ENCODE results near the gene SLCO2A1.

Gene SLCO2A1

DNA sequence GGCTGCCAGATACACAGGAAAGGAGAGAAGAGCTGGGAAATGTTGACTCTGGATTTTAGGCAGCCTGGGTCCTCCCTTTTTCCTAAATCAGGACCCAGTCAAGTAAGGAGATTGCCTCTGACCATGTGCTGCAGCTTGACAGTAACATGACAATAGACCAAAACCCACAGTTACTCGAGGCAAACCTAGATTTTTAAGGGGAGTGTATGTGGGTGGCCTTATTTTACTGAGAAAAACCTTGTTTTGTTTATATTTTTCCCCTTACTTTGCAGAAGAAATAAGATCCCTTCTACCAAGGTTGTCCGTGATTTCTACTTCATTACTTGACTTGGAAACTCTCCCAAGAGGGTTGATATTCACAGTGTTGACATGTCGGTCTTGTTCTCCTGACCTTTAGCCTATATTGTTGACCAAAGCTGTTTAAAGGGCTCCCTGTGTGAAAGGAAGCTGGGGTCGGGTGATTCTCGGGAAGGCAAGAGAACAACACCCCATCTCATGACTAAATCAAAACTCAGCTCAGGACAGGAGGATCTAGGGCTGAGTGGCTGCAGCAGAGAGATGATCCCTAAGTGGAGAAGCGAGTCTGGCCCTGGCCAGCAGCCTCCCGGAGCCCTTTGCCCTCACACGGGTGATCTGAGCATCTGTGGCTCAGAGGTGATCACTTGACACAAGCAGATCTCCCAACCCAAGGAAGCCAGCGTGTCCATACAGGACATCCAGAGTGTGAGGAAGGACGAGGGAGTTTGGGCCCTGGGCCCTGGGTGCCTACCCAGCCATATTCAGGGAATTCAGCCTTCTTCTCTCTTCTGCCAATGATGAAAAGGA lies 31.0 kb upstream of the SLCO2A1 start:
- no peak for DNase-seq

DNA sequence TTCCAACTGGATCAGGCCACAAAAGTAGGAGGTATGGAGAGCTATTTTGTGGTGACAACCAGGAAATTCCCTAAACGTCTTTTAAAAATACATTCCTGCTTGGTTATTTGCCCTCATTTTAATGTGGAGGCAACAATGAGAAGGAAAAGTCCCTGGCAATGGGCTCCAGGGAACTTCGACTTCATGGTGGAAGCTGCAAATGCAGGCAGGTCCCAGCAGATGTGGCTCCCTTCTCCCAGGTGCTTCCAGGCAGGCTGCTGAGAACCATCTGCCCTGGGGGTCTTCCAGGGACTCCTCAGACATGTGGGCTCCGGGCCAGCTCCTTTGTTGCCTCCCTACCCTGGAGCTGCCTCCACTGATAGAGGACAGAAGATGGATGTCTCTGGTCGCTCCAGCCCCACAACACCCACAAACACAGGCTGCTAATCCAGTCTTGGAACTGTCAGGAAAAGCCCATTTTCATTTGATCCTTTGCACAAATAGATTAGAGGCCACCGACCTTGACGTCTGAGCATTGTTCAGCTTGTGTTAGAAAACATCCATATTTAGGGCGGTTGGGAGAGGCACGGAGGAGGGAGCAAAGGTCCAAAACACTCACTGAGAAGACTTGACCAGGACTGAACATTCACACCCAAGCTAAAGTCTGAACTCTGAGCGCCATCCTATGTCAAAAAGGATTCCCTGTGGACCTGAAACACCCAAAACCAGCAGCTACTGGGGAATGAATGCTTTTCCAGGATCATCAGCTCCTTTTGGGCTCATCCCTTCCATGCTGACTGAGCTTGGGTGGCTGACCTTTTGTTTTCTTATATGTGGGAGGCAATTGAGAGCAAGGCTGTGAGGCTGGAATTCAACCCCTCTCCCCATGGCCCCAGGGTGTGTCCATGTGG lies 30.2 kb upstream of the SLCO2A1 start:
- no peak for DNase-seq

DNA sequence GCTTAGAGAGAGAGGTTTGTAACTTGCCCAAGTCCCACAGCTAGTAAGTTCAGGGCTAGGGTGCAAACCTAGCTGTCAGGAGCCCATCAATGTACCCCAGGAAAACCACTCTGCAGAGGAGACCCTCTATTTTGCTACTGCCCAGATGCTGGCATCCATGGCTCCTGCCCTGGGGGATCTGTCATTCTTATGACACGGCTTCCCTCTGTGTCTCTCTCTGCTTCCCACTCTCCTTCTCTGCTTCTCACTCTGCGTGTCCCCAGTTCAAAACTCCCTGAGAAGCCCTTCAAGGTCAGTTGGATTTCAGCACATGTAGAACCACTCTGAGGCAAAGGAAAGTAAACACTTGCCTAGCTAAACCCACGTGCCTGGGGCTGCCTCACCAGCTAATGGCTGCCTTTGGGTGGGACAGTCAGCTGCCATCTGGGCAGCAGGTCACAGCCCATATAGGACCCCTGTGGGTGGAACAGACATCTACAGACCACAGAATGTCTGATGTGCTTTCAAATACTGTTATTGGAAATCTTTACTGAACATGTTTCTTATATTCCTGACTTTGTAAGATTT lies 29.4 kb upstream of the SLCO2A1 start:
- no peak for DNase-seq

DNA sequence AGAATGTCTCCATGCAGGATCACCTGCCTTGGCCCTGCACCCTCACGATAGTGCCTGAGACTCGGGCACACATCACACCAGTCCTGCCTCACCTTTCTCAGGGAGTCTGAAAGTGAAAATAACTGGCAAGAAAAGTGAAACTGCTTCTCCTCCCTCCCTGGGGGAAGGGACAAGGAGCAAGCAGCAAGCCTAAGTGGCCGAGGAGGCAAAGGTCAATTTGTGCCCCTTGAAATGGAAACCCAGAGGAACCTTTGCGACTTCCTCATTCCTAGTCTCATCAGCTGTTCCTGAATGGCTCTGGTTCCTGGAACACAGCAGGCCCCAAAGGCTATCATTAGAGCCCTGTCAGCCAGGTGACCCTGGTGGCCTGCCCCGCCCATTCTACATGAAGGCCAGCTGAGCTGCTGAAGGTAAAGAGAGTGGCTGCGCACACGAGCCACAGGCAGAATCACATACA lies 28.0 kb upstream of the SLCO2A1 start:
- DNase-seq, result no peak

DNA sequence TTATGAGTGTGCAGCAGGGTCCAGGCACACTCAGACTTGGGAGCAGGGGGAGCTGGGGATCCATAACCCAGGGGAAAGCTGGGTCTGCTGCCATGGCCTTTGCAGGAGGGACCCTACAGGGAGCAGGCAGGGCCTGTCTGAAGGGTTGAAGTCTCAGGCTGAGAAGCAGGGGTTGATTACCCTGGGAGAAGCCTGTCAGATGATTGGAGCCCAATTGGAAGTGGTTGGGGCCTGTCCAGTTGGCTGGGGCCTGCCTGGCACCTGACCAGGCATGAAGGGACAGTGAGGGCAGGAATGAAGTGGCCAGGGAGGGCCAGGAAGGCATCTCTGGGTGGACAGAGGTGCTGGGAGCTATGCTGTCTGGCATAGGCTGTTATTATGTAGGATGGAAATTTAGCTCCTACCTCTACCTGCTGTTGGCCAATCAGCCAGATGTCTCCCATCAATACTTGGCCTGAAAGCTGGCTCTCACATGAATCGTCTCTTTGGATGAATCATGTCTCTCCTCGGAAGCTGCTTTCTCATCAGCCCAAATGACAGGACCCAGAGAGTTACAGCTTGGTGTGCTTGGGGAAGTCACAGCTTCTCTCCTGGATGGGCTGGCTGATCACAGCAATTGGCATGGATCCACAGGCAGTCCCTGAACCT lies 27.4 kb upstream of the SLCO2A1 start:
- DNase-seq, result no peak

DNA sequence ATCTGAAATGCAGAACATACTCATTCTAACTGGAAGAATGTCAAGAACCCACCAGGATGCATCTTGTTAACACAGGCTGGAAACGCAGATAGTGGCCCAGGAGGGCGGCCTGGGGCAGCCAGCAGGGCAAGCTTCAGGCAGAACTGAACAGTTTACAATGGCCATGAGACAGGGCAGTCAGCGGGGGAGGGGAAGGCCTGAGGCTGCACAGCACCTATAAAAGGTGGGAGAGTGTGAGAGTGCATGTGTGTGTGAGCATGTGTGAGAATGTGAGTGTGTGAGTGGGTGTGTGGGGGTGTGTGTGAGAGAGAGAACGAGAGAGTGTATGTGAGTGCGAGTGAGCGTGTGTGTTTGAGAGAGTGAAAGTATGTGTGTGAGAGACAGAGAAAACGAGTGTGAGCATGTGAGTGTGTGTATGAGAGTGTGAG lies 26.8 kb upstream of the SLCO2A1 start:
- DNase-seq, result no peak

DNA sequence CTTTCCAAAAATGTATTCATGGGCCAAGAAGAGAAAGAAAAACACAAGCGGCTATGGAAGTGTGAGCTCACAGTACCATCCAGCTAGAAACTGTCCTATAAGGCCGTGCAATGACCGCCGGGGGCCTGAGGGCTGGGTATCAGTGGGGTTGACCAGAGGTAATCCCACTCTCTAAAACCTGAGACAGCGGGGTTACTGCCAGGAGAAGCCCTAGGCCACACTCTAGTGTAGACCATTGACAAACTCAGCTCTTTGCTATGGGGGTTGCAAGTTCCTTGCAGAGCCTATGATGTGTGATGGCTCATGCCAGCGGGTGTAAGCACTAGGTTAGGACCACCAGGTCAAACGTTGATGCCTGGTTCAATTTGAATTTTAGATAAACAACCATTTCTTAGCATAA lies 25.9 kb upstream of the SLCO2A1 start:
- no peak for DNase-seq

DNA sequence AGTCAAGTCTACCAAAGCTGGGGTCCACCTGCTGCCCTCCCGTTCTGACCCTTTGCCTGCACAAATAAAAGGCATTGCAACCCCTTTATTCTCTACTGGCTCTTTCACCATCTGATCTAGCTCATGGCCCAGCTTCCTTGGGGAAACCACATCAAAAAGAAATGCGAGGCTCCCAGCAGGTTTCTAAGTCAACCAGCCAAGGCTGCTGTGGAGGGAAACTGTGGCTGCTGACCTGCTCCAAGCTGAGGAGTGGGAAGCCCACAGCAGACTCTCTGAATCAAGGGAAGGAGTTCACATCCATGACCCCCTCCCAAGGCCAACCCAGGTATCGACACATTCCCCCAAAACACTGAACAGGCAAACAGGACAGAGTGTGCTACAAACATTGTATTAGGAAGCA lies 25.2 kb upstream of the SLCO2A1 start:
- DNase-seq, result no peak

DNA sequence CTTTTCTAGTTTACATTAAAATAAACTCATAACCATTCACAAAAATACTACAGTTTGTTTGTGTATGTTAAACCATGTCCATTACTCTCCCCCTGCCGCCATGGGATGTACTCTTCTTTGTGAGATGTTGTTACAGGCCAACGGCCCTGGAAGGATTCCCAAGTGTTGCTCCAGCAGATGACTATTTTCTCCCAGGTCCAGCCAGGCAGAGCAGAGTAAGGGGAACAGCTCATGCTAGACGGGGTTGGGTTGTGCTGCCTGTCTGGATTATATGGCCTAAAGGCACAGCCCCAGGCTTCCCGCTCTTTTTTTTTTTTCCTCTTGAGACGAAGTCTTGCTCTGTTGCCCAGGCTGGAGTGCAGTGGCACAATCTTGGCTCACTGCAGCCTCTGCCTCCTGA lies 24.5 kb upstream of the SLCO2A1 start:
- DNase-seq, result no peak

DNA sequence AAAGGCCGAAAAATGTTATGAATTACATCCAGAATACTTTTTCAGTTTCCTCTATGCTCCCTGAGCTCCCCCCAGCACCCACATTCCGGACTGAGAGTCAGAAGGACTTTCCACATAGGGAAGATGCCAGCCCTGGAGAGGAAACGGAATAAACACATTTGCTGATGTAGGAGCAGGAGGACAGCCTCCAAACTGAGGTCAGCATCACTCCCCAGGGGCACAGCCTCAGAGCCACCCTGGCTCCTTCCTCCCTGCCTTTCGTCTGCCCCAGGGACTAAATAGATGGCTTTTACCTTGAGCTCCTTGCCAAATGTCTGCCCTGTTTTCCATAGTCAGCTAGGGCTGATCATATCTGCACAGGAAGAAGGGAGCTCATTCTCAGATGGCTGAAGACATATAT lies 22.6 kb upstream of the SLCO2A1 start:
- DNase-seq, result no peak

DNA sequence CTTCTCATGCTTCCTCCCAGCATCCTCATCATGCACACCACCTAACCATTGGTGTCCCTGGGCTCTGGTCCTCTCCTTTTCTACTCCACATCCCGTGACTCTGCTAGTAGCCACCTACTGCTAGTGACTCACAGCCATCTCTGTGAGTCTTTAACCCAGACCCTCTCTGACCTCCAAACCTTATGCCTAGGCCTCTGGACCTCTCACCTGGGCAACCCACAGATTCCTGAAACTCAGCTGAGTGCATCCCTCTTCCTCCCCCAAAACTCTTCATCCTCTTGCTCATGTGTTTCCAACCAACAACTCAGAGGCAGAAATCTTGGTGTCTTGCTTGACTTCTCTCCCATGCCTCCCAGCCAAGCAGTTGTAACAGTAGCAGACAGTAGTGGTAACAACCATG lies 20.0 kb upstream of the SLCO2A1 start:
- no peak for DNase-seq

DNA sequence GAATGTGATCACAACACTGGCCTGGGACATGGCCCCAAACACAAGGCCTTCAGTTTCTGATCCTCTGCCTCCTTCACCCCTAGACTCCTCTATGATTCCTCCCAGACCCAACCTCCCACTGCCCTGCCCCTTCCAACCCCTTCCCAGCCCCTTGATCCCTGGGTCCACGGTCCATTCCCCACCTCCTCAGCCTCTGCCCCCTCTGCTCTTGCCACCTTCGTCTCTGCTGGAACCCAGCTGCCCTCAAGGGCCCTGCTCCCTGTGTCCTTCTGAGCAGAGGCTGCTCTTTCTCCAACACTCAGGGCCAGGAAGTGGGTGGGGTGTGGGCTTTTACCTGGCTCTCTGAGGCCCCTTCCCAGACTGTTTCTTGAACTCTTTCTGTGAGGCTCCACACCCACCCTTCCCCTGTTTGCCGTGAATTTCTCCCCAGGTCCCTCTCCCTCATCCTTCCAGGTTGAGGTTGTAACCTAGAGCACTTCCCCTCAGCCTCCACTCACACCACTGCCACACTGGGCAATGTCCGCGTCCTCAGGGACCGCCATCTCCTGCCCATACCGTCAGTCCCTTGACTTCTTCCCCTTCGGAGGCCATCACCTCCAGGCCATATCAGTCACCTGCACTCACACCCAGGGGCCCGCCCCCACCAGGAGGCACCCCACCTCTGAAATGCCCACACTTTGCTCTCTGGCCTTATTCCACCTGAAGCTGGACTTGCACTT lies 18.7 kb upstream of the SLCO2A1 start:
- DNase-seq, result no peak

DNA sequence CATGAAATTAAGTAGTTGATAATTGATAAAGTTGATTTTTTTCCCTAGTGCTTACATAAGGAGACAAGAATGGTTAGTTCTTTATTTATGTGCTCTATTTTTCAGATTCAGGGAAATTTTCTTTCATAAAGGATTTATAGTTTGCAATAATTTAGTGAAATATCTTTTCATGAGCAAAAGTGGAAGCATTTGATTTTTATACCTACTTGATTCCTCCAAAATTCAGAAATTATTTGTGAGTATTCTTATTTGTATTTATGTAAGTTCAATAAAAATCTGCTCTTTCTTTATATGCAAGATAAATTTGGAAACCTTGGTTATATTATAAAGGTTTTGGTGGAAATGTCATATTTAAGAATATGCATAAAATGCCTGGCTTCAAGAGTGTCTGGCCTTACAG lies 14.7 kb upstream of the SLCO2A1 start:
- no peak for DNase-seq

DNA sequence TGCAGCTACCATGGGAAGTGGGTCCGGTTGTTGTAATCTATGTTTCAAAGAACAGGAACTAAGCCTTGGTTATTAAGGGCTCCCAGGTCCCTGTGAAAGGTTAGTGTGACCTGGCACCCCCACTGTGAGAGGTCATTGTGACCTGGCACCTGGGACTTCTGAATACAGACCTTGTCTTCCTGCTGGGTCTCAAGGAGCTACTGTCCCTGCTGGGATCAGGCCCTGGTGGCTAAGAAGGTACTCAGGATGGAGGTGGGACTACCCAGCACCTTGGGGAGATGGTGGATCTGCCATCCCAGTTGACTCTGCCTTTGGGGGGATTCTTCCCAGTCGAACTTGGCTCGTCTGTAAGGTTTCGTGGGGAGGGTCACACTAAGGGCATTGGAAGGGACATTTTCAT lies 10.3 kb upstream of the SLCO2A1 start:
- no peak for DNase-seq

DNA sequence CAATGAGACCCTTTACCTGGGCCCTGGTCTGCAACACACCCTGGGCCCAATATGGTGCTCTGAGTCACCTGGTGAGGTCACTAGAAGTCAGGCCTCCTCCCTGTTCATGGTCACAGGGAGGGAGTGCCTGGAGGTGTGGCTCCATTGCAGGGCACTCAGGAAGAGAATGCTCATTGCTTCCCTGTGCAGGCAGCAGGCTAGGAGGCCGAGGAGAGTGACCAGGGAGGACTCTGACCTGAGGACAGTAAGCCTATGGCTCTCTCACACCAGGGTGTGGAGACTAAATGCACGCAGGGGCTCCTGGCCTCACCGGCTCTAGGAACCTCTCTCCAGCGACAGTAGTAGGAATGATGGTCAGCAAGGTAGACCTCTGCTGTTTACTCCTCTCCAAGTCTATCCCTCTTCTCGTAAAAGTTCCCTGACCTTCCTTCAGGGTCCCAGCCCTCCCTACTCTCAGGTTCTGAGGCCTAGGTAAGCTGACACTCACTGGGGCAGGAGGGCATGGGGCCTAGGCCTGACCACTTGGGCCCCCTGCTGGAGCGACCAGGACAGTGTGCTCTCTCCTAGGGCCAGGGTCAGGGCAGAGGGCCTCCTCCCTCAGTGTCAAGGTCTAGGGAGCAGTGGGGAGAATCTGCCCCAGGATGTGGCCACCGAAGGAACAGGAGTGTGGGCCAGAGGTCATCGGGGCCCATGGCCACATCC lies 9.6 kb upstream of the SLCO2A1 start:
- no peak for DNase-seq

DNA sequence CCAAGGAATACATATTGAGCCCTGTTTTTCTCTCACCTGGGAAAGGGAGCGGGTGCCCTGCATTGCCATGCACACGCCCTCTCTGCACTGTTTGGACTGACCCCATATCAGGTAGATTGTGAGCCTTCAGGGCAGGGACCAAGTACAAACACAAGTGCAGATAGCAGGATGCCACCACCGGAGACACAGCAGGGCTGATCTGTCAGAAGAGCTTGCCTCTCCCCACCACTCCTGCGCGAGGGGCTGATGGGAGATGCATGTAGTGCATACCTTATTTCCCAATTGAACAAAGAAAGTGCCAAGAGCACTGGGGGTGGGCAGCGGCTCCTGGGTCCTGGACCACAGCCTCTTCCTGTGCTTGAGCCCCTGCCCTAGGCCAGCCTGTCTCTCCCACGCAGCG lies 9.0 kb upstream of the SLCO2A1 start:
- no peak for DNase-seq

DNA sequence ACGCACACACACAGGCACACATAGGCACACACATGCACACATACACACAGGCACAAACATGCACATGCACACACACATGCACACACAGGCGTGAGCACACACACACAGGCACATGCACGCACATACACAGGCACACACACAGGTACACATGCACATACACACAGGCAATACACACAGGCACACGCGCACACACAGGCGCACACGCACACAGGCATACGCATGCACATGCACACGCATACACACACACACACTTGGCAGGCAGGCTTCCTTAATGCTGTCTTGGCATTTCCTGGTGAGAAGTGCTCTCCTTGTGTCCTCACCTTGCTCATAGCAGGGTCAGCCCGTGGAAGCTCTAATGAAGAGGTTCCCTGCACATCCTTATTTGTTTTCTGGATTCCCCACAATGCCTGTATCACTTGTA lies 8.4 kb upstream of the SLCO2A1 start:
- DNase-seq, result no peak

DNA sequence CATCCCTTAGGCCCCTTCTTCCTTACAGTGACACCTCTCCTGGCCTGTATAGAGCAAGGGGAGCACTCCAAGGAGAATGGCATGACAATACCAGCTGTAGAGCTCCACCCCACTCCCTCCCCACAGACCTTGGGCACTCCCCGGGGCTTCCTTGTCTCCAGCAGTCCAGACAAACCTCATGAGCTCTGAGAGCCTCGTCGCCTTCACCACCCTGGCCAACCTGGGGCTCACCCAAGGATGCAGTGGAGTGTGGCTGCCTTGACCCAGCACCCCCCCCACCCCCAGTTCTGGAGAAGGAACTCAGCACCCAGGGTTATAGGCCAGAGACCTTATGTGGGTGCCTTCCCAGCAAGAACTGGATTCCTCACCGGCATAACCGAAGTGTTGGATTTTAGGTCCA lies 7.4 kb upstream of the SLCO2A1 start:
- DNase-seq, result no peak

DNA sequence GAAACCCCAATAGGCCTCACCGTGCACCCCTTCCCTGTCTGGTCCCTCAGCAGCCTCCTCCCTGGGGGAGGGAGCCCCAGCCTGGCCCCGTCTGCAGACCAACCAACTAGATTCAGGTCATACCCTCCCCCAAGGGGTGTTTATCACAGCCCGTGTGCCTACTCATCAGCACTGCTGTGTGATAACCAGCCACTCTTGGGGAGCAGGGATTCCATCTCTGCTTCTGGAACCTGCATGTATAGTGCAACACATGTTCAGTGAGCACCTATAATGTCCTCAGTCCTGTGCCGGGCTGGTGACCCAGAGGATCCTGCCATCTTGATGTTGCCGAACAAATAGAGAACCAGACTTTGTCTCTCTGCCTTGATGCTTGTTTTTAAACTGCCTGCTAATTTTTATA lies 6.6 kb upstream of the SLCO2A1 start:
- DNase-seq, result no peak

DNA sequence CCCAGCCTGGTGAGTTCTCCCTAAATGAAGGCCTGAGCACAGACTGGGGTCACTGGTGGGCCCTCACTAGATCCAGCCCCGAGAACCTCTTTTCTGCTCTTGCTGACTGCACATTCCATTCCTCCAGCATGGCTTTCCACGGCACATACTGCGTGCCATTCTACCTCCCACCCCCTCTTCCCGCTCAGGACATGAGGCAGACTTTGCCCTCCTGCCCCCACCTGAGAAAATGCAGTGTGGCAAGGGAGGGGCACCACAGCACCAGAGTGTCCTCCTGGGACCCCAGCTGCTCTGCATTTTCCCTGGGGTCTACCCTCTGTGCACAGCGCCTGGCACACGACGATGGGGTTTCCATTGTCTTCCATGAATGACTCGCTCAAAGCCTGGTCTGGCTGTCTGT lies 6.1 kb upstream of the SLCO2A1 start:
- DNase-seq, result no peak

DNA sequence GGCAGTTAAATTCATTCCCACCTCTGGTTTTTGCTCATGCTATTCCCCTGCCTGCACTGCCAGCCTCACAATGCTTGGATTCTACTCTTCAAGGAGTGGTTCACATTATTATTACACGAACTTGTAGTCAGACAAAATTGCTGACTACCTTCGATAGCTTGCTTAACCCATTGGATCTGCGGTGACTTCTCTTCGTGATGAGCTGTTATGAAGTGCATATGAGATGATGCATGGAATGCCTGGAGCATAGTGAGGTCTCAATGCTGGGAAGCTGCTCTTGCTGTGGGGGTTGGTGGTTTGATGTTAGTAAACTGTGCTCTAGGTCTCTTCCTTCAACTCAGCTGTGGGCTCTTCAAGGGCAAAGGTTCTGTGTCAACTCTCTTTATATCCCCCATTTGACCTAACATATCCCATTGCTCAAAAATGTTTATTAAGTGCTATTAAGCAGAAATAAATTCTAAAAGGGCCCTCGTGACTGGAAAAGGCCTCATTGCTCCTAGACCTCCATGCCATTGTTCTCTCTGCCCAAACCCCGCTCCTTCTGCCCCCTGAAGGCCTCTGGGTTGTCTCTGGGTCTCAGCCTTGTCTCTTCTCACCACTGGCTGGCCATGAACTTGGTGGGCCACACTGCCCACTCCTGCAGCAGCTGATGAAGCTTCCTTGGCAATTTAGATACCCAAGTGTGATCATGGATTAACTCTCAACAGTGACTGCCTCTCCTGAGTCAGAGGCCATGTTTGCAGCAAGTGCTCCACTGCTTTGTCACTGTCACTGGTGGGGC lies 4.5 kb upstream of the SLCO2A1 start:
- no peak for DNase-seq

Data from stimulated activated CD4-positive, alpha-beta T cell treated with anti-CD3 and anti-CD28 coated beads, Interleukin-1b, Interleukin-23, amount 100 ng/mL, for 48 hours (primary cell).